ENCODE measurements around the gene PSEN1.

Gene PSEN1

DNA sequence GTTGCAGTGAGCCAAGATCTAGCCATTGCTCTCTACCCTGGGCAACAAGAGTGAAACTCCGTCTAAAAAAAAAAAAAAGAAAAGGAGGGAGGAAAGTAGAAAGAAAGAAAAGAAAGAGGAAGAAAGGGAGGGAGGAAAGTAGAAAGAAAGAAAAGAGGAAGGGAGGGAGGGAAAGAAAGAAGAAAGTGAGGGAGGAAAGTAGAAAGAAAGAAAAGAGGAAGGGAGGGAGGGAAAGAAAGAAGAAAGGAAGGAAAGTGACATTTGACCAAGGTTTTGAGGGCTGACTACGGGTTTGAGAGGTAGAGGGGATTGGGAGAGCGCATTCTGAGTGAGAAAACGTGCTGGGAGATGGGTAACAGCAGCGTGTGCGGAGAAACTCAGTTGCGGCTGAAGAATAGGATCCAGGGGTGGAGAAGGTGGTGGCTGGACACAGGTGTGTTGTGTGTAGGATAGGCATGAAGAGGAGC, 100.5 kb downstream of the PSEN1 start:
- H3K4me3 ChIP-seq (ENCODE audit: low read depth, low read length) = no peak overlapping the region
- no peak for DNase-seq (ENCODE audit: low read depth)

DNA sequence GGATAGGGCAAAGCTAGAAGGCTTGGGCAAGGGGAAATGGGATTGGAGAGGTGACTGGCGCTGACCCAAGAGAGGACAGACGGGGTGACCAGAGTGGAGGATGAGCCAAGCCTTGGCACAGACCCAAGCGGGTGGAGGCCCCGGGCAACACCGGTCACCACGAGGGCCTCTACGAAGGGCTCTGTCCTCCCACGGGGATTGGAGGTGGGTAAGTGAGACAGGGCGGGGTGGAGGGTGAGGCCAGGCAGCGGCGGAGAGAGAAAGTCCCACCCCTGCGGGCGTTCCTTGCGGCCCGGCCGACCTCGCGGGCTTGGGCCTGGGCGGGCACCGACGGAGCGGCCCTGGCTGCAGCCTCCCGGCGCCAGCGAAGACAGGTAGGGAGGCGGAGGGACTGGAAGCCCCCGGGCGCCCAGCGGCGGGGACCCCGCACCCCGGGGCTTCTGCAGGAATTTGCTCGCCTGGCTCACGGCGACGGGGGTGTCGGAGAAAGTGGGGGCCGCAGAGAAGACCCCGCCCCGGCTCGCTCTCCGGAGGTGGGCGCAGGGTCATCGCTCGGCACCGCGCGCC, 101.0 kb downstream of the PSEN1 start, which contains the start of gene PAPLN:
TSS of gene PAPLN (plus strand) at position 288 of the 567 bp plus-strand sequence. CDS start 2,273 bp downstream, outside the sequence.
- DNase-seq (ENCODE audit: low read depth) = no peak
- H3K4me3 ChIP-seq (ENCODE audit: low read depth, low read length) = peak within 1 kb of the TSS; percentile 48

DNA sequence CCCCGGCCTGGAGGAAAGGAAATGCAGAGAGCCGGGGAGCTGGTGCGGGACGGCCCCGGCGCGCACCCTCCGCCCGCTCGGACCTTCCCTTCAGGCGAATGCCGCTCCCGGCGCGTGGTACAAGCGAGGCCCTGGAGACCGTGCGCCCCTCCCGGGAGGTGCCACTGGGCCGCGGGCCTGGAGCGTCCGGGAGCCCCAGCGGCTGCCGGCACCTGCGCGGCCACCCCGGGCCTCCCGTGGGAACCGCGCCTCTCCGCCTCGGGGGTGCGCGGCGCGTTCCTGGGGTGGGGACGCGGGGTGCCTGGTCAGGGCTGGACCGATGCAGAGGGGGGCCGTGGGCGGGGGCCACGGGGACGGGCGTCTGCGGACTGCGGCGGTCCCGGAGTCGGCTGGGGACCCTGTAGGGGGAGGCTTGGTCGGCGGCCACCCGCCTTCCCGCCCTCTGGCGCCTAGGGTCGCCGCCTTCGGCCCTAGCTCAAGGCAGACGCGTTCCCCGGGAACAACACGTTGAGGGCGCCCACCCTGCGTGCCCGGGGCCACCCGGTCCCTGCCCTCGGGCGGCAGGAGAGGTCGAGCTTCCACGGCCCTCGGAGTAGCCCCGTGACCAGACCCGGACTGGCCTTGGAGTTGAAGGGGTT, 101.6 kb downstream of the PSEN1 start:
- DNase-seq (ENCODE audit: low read depth) = no peak
- H3K4me3 ChIP-seq (ENCODE audit: low read depth, low read length) = peak overlapping the region; percentile 48

DNA sequence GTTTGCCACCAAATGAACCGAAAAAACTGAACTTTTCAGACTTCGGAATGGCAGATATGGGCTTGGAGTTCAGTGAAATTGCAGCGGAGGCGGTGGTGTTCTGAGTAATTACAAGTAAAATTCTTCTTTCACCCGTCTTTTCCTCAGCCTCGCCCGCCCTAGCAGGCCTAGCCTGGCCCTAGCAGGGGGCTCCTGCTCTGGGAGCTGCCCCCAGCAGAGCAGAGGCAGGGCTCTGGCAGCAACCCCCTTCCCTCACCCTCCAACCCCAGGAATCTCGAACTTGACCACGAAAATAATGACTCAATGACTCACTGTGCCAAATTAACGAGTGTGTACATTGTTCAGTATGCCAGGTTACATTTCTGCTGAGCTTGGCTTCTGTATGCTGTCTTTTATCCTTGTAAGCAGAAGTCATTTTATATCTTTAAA, 102.1 kb downstream of the PSEN1 start:
- peak; percentile 68 for DNase-seq (ENCODE audit: low read depth)
- H3K4me3 ChIP-seq (ENCODE audit: low read depth, low read length) = peak overlapping the region; percentile 48

DNA sequence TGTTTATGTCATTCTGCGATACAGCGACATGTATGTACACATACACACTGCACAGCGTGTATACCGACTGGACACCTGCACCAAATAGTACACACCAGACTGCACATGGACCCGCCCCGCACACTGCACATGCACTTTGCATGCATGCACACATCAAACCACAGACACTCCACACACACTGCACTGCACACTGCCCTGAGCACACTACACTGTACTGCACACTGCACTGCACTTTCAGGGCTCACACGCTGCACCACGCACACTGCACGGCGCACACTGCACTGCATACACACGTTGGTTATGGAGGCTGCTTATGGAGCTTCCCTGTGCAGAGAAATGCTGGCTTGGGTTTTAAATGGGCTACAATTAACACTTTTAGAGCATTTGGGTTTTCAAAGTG, 102.6 kb downstream of the PSEN1 start:
- no peak for DNase-seq (ENCODE audit: low read depth)
- peak overlapping the region; percentile 13 for H3K4me3 ChIP-seq (ENCODE audit: low read depth, low read length)

DNA sequence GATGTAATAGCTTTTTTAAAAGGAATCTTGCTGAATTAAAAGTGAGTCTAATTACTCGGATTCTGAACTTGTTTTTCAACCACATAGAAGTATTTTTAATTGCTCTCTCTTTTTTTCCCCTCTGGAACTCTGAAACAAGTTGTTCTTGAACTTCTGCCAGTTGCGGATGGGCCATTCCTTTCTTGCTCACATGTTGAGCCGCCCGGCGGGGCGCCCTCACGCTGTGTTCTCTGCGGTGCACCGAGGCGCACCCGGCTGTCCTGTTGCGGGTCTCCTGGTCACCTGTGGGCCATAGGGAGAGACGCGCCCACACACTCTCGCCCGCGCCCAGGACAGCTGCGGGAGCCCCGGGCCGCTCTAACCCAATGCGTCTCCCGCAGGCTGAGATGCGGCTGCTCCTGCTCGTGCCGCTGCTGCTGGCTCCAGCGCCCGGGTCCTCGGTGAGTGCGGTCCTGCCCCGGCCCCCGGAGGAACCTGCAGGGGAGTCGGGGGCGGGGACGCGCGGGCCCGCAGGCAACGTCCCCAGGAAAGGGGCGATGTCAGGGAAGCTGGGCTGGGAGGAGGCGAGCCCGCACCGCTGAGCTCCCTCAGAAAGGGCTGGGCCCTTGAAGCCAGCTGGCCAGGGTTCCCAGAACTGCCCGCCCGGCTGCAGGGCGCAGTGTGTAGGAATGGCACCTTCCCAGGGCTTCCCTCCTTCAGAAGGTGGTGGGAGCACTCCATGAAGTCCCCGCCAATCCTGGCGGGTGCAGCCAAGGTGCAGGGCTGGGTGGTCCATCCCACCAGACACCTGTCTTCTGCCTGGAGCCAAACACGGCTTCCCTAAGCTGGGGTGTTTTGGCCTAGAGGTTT, 103.3 kb downstream of the PSEN1 start:
- peak overlapping the region; percentile 36 for H3K4me3 ChIP-seq (ENCODE audit: low read depth, low read length)
- DNase-seq (ENCODE audit: low read depth) = no peak

DNA sequence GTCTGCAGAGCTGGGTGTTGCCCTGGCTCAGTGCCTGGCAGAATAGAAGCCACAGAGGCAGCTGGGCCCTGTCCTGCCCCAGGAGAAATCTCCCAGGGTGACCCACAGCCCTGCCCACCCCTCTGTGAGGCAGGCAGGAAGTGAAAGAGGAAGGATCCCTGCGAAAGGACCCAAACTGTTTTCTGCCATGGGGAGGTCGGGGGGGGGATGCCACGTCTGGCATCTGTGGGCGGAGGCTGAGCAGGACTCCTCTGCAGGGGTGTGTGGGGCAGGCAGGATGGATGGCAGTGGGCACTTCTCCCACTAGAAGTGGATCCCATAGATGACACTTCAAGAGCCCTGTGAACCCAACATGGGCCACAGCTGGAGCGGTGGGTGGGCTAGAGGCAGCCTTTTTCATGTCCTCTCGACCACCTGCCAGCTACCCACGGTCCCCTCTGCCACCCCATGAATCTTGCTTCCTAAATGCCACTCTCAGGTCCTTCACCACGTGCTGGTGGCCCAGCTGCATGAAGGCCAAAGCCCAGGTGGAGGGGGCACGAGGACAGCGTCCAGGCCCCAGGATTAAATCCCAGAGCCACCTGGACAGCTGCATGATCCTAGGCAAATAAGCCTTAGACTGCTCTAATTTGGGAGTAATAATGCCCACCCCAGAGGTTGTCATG, 104.6 kb downstream of the PSEN1 start:
- H3K4me3 ChIP-seq (ENCODE audit: low read depth, low read length) = no peak overlapping the region
- DNase-seq (ENCODE audit: low read depth) = no peak

DNA sequence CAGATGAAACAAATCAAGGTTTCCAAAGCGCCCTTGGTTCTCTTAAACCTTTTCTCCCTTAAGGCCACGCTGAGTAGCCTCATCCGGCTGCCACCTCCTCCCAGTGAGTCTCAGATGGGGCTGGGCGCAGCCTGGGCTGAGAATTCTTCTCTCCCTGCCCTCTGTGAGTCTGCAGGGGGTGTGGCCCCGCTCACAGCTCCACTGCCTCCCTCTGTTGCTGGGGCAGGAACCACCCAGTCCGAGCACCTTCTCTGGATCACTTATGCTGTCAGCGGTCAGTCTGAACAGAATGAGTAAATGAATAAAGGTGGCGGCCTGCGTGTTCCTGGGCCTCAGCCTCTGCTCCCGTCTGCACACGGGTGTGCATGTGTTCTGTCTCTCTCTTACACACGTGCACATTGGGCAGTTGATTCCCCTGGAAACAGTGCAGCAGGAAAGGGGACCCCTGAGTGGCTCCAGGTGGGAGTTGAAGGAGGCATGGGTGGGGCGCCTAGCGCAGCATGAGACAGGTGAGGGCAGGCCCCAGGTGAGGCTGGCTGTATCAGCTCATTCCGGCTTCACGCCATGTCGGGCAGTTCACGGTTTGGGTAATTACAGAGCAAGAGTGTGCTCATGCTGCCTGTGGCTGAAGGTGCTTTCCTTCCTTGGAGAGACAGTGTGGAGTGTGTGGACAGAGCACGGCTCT, 105.3 kb downstream of the PSEN1 start:
- no peak overlapping the region for H3K4me3 ChIP-seq (ENCODE audit: low read depth, low read length)
- no peak for DNase-seq (ENCODE audit: low read depth)

DNA sequence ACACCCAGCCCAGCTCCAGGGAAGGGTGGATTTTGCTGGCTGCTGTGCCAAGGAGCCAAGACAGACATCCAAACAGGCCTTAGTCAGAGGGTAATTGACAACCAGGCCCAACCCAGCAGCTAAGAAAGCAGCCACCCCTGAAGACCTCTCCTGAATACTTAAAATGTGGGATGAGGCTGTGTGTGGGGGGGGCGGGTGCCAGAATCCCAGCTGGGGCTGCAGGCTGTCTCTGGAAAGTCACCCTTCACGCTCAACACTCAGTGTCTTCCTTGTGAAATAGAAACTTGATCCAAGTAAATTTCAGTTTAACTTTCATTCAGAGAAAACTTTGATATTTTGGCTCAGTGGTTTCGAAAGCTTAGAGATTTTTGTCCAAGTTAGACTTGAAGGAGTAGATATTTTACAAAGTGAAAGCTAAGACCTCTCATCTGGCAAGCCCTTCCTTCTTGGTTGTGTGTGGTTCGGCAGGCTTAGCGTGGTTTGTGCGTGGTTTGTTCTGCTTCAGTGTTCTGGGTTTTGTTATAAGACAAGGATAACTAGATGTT, 106.1 kb downstream of the PSEN1 start:
- no peak for DNase-seq (ENCODE audit: low read depth)
- no peak overlapping the region for H3K4me3 ChIP-seq (ENCODE audit: low read depth, low read length)

DNA sequence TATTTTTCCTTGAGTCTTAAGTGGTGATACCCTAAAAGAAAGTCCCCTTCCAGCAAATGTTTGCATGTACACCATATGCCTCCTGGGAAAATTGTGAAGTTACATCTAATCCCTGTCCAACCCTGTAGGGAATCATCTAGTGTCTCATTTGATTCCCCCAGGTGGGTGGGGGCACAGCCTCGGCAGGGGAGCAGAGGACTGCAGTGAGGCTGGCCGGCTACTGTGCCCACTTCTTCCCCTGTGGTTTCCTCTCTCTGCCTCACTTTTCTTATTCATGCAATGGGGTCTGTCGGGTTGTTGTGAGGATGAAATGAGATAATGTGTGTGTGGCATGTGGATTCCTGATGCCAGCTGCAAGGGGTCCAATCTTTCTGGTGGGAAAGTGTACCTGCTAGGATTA, 107.0 kb downstream of the PSEN1 start:
- no peak overlapping the region for H3K4me3 ChIP-seq (ENCODE audit: low read depth, low read length)
- no peak for DNase-seq (ENCODE audit: low read depth)

DNA sequence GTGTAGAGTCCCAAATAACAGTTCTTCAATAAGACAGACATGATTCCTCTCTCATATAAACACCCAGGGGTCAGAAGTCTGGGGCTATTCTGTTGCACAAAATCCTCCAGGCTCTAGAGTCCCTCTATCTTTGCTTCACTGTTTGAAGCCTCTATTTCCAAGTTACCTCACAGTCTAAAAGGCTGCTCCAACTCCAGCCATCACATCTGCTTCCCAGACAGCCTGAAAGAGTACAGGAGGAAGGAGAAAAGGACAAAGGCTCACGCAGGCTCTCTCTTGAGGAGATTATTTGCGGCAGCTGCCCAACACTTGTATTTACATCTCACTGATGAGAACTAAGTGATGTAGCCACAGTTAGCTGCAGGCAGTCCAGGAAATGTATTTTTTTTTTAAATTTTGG, 107.4 kb downstream of the PSEN1 start:
- no peak overlapping the region for H3K4me3 ChIP-seq (ENCODE audit: low read depth, low read length)
- no peak for DNase-seq (ENCODE audit: low read depth)

DNA sequence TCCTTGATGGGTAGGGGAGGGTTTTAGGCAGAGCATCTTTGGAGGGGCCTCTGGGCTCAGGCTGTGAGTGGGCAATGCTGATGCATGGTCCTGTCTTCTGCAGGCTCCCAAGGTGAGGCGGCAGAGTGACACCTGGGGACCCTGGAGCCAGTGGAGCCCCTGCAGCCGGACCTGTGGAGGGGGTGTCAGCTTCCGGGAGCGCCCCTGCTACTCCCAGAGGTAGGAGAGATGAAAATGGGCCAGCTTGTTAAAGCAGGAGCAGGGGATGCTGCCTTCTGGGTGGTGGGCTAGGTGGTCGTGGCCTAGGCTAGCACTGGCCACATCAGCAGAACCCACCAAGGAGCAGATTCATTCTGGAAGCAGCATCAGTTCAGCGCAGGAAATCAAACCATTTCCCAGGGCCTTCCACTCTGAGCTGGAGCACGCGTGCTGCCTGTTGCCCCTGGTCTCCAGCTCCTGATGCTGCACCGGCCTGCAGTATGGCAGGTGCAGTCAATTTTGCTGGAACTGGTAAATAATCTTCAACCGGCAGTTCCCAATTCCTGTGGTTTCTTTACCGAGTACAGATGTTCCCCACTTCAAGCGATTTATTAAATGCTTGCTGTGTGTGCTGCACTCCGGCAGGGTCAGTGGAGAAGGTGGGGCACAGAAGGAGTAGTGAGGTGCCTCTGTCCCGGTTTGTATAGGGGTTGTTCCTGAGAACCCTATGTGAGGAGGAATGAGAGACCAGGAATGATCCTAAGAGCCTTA, 108.4 kb downstream of the PSEN1 start:
- DNase-seq (ENCODE audit: low read depth) = no peak
- H3K4me3 ChIP-seq (ENCODE audit: low read depth, low read length) = peak overlapping the region; percentile 70

DNA sequence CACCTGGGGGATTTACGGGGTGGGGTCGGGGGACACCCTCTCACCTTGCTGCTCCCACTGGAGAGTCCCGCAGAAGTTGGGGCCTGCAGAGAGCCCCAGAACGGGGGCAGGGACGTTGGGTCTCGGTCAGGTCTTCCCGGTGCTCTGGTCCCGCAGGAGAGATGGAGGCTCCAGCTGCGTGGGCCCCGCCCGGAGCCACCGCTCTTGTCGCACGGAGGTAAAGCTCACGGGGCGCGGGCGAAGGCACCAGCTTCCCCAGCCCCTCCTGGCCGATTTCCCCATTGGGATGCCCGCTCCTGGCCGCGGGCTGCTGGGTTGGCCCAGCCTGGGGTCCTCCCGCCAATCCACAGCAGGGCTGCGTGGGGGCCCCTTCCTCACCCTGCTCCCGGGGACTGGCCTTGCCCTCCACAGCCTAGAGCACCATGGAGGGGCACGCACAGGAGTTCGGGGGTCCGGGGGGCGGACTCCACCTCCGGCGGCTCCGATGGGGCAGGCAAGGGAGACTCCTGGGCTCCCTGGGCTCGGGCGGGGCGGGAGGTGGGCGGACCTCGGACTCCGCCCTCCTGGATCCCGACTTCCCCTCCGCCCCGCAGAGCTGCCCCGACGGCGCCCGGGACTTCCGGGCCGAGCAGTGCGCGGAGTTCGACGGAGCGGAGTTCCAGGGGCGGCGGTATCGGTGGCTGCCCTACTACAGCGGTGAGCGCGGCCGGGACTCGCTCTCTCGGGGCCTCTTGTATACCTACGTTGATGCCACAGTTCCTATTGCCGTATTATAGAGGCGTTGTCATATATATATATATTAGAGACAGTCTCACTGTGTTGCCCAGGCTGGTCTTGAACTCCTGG, 109.4 kb downstream of the PSEN1 start:
- DNase-seq (ENCODE audit: low read depth) = no peak

DNA sequence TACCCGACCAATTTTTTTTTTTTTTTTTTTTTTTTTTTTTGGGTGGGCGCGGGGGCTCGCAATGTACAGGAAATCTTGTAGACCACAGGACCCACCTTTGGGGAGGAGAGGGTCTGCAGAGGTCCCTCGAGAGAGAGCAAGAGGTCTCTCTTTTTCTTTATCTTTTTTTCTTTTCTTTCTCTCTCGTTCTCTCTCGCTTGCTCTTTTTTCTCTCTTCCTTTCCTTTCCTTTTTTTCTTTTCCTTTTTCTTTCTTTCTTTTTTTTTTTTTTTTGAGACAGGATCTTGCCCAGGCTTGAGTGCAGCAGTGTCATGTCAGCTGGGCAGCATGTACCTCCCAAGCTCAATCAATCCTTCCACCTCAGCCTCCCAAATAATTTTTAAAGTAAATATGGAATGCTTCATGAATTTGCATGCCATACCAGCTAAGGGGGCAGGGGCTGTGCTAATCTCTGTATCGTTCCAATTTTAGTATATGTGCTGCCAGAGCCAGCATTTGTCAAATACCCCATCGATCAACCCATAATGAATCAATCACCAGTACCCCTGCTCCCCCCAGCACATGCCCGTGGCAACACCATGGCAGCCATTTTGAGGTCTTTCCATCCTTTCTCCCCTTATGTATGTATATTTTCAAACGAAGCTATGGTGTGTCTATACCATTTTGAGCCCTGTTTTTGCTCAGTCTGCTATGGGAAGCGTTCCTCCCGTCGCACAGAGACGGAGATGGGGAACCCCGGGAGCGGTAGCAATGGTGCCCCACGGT, 110.3 kb downstream of the PSEN1 start:
- peak overlapping the region; percentile 70 for H3K4me3 ChIP-seq (ENCODE audit: low read depth, low read length)

More for the DNA sequence above, 109.4 kb downstream of the PSEN1 start:
- peak overlapping the region; percentile 70 for H3K4me3 ChIP-seq (ENCODE audit: low read depth, low read length)

DNA sequence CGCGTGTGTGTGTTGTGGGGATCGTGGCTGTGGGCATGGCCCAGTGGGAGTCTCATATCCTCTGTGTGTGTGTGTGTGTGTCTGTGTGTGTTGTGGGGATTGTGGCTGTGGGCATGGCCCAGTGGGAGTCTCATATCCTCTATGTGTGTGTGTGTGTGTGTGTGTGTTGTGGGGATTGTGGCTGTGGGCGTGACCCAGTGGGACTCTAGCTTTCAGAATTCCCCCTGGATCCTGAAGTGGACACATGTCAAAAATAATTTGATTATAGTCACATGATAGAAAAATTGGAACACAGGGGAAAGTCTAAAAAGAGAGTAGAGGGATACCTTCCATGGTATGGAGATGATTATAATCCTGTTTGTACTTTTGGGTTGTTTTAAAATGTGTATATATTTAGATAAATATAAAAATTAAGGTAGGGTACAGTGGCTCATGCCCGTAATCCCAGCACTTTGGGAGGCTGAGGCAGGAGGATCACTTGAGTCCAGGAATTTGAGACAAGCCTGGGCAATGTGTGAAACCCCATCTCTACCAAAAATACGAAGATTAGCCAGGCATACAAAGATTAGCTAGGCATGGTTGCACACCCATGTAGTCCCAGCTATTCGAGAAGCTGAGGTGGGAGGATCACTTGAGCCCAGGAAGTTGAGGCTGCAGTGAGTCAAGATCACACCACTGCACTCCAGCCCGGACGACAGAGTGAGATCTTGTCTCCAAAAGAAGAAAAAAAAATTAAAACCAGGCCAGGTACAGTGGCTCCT, 112.0 kb downstream of the PSEN1 start:
- H3K4me3 ChIP-seq (ENCODE audit: low read depth, low read length) = no peak overlapping the region
- no peak for DNase-seq (ENCODE audit: low read depth)

More for the DNA sequence above, 110.3 kb downstream of the PSEN1 start:
- DNase-seq (ENCODE audit: low read depth) = no peak

DNA sequence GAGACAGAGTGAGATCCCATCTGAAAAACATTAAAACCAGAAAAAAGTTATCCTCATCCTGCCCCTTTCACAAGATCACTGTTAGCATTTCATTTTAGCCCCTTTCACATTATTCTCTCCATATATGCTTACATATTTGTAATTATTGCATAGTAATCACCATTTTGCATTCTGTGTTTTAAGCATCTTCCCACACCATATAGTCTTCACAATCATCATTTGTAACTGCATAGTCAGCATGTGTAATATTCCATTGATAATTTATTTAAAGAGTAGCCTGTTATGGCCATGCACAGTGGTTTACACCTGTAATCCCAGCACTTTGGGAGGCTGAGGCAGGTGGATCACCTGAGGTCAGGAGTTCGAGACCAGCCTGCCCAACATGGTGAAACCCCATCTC, 112.8 kb downstream of the PSEN1 start:
- no peak for DNase-seq (ENCODE audit: low read depth)
- H3K4me3 ChIP-seq (ENCODE audit: low read depth, low read length) = no peak overlapping the region

All from skeletal muscle cell (primary cell).